C4-2B (cell line): ENCODE measurements around the gene IL10RA.

Source experiments
- H3K27ac ChIP-seq: fragments of 450-650 bp; 2 replicates; pipeline ENCODE4 v1.5.1; 2017
- ZFX ChIP-seq: fragments of 450-650 bp; IDR thresholded peaks from 2 replicates; pipeline ENCODE4 v1.6.1; 2017
- TF ChIP-seq, protein P1 (sequence below): fragments of 450-650 bp; conservative IDR thresholded peaks from 2 replicates; pipeline ENCODE4 v1.5.1; 2017; ENCODE audit warnings: mild to moderate bottlenecking

The IL10RA gene

GRCh38 chr11:118045191-118045590, 59.0 kb downstream of the IL10RA start:
- no peak overlapping the region for H3K27ac ChIP-seq
- no peak for TF ChIP-seq ZFX
- TF ChIP-seq, protein P1, sequence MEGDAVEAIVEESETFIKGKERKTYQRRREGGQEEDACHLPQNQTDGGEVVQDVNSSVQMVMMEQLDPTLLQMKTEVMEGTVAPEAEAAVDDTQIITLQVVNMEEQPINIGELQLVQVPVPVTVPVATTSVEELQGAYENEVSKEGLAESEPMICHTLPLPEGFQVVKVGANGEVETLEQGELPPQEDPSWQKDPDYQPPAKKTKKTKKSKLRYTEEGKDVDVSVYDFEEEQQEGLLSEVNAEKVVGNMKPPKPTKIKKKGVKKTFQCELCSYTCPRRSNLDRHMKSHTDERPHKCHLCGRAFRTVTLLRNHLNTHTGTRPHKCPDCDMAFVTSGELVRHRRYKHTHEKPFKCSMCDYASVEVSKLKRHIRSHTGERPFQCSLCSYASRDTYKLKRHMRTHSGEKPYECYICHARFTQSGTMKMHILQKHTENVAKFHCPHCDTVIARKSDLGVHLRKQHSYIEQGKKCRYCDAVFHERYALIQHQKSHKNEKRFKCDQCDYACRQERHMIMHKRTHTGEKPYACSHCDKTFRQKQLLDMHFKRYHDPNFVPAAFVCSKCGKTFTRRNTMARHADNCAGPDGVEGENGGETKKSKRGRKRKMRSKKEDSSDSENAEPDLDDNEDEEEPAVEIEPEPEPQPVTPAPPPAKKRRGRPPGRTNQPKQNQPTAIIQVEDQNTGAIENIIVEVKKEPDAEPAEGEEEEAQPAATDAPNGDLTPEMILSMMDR, result no peak

DNA sequence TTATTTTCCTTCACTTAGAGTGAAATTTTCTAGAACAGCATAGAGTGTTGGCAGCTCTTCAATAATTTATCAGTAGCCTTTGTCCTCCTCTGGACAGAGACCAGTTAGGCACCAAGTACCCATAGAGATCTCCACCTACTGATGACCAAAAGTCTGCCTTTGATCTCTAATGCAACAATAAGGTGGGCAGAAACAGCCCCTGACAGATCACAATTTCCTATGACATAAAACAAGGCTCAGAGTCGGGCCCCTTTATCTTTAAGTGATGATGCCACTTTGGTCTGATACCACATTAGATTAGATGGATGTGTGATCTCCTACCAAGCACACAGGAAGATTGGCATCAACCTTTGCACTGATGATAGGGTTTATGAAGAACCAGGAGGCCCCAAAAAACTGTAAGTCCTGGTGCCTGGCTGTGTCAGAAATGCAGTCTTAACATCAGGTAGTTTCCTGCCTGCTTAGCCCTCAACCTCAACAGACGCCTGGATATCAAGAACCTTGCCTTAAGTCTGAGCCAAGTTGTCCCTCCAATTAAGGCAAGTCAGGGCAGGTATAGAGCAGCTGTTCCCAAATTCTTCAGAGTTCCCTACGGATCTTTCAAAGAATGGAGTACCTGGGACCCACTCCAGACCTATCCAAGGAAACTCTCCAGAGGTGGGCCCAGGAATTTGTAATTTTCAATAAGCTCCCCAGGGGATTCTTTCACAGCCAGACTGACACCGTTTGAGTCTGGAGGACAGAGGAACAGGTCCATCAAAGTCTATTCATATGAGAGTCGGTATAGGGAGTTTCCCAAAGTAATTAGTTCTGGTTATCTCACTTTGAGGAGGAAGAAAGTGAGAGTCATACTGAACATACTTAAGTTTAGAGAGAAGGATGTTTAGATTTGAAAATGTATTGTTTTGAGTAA, 60.1 kb downstream of the IL10RA start:
- TF ChIP-seq, protein P1, result no peak
- TF ChIP-seq ZFX, result no peak
- H3K27ac ChIP-seq, result no peak overlapping the region

GRCh38 chr11:118046964-118047700, 60.9 kb downstream of the IL10RA start:
- TF ChIP-seq, protein P1, result no peak
- TF ChIP-seq ZFX, result no peak
- no peak overlapping the region for H3K27ac ChIP-seq

- no peak for TF ChIP-seq ZFX
- TF ChIP-seq, protein P1, result no peak
- no peak overlapping the region for H3K27ac ChIP-seq
These were observed 61.6 kb downstream of the IL10RA start for GRCh38 chr11:118047749-118048148.

DNA sequence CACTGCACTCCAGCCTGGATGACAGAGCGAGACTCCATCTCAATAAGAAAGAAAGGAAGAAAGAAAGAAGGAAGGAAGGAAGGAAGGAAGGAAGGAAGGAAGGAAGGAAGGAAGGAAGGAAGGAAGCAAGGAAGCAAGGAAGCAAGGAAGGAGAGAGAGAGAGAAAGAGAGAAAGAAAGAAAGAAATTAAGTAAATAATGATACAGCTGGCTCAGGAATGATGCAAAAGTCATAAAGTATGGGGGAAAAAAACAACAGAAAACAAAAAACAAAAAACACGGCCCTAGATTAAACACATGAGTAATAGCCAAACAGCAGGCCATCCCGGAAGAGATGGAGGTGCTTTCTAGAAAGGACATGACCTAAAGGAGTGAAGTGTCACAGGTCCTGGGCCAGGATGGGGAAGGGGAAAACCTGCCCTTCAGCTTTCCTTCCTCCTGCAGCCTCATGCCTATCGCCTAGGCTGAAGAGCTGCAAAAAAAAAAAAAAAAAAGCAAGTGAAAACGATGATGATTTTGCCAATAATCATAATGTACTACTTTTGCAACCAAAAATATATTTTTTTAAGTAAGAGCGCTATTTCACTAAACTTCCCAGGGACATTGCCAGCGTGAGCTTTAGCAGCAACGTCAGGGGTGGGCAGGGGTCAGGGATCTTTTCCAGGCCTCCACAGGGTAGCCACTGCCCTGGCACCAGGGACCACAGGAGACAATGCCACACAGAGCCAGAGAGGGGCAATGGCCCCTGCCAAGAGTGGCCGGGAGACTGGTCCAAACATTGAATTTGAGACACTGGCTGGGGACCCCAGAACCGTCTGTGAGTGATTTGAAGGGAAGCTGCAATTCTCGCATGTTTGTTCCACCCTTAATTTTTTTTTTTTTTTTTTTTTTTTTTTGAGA, 62.5 kb downstream of the IL10RA start:
- H3K27ac ChIP-seq, result no peak overlapping the region
- TF ChIP-seq, protein P1, result no peak
- no peak for TF ChIP-seq ZFX

DNA sequence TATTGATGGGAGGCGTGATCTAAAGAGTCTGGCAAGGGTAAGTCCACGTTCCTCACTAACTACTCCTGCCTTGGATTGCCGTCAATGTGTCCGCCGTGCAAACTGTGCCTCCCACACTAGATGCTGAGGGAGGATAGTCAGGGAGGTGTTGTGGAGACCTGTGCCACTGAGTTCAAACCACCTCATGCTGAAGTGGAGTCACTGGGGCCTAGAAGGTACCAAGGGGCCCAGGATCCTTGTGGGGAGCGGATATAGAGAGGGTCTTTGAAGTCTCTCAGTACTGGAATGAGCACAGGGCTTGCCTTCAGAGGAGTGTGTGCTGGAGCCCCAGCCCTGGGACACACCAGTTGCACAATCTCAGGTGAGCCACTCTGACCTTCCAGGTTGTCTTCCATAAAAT, 63.6 kb downstream of the IL10RA start:
- no peak overlapping the region for H3K27ac ChIP-seq
- TF ChIP-seq, protein P1, result no peak
- TF ChIP-seq ZFX, result no peak
